Activated CD4-positive, alpha-beta T cell treated with anti-CD3 and anti-CD28 coated beads, Interleukin-2, Interleukin-6, amounts not matched to agents 100 ng/mL and 50 ng/mL, durations not matched to agents 16 hours and 8 hours (primary cell): ENCODE data around the gene SPEN.
"Not testable (repeated sequence)": the region's sequence is repeated elsewhere in the genome, so short reads cannot be mapped to it uniquely, and the experiment has no call there.

Experiments used
- DNase-seq: peaks from one replicate; pipeline ENCODE4 v3.0.0-alpha.2; 2020

SPEN gene

DNA sequence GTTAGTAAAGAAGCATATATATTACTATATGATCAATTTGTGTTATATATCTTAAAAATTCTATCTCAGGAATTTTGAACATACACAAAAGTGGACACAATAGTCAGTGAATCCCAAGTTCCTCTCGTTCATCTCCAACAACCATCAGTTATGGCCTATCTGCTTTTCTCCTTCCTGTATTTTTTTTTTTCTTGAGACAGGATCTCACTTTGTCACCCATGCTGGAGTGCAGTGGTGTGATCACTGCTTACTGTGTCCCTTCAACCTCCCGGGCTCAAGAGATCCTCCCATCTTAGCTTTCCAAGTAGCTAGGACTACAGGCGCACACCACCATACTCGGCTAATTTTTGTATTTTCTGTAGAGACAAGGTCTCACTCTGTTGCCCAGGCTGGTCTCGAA lies 9.4 kb downstream of the SPEN start:
- no peak for DNase-seq

DNA sequence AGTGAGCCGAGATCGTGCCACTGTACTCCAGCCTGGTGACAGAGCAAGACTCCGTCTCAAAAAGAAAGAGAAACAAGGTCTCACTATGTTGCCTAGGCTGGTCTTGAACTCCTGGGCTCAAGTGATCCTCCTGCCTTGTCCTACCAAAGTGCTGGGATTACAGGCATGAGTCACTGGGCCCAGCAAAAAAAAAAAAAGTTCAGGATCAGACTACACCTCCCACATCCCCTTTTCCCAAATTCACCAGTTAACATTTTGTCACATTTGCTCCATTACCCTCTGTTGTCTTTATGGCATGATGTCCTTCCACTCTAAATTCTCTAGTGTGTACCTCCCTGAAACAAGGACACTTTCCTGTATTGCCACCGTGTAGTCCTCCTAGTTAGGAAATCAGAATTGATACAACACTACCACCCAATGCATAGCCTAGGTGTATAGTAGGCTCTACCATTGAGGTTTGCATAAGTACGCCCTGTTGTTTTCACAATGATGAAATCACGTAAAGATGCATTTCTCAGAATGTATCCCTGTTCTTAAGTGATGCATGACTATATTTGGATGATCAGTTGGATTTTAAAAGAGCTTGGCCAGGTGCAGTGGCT lies 10.7 kb downstream of the SPEN start:
- DNase-seq, result no peak

DNA sequence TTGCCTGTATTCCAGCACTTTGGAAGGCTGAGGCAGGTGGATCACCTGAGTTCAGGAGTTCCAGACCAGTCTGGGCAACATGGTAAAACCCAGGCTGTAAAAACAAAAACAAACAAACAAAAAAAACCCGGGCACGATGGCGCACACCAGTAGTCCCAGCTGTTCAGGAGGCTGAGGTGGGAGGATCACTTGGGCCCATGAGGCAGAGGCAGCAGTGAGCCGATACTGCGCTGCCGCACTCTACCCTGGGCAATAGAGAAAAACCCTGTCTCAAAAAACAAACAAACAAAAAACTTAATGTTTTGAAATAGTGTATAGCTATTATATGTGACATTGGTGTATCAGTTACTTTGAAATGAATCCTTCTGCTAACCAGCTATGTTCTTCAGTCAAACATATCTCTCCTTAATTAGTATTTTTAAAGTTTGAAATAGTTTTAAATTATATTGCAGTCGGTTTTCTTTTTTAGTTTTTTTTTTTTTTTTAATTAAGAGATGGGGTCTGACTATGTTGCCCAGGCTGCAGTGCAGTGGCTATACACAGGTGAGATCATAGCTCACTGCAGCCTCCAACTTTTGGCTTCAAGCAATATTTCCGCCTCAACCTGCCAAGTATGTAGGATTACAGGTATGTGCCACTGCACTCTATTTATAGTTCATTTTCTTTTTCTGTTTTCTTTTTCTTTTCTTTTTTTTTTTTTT lies 11.3 kb downstream of the SPEN start:
- DNase-seq, result no peak

DNA sequence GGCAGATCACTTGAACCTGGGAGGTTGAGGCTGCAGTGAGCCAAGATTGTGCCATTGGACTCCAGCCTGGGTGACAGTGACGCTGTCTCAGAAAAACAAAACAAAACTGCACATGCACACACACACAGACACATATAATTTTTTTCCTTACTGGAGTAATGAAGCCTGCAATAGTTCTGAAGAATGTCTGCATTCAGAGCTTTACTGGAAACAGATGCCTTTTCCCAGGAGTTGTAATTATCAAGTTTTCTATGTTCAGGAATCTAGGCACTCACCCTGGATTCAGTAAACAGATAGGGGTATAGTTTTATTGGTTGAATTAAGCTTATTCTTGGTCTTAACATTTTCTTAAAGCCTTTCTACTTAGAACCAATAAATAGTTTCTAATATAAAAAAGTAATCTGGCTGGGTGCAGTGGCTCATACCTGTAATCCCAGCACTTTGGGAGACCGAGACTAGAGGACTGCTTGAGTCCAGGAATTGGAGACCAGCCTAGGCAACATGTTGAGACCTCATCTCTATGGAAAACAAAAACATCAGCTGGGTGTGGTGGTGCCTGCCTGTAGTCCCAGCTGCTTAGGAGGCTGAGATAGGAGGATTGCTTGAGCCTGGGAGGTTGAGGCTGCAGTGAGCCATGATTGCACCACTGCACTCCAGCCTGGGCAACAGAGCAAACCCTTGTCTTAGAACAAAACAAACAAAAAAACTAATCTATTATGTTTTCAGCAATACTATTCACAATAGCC lies 15.8 kb downstream of the SPEN start:
- no peak for DNase-seq

DNA sequence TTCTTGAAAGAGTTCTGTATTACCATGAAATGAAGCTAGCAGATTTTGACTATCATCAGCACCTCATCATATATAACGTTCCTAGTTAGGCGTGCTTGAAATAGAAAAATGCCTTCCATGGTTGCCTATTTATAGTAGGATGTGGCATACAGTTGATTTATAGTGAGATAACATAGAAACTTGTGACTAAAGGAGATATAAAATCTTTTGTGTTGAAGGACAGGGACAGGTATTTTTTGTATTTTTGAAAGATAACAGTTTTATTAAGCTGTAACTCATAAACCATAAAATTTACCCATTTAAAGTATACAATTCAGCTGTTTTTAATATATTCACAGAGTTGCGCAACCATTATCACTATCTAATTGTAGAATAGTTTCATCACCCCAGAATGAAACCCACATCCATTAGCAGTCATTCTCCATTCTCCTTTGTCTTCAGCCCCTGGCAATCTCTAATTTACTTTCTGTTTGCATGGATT lies 19.3 kb downstream of the SPEN start:
- DNase-seq, result no peak

DNA sequence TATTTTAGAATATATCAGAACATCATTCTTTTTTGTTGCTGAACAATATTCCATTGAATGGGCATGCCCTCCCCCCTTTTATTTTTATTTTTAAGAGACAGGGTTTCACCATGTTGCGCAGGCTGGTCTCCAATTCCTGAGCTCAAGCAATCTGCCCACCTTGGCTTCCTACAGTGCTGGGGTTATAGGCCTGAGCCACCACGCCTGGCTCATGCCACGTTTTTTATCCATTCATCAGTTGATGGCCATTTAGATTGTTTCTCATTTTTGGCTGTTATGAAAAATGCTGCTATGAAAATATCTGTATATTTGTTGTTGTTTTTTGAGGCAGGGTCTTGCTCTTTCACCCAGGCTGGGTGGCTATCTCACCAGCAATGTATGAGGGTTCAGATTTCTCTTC lies 19.8 kb downstream of the SPEN start:
- no peak for DNase-seq

DNA sequence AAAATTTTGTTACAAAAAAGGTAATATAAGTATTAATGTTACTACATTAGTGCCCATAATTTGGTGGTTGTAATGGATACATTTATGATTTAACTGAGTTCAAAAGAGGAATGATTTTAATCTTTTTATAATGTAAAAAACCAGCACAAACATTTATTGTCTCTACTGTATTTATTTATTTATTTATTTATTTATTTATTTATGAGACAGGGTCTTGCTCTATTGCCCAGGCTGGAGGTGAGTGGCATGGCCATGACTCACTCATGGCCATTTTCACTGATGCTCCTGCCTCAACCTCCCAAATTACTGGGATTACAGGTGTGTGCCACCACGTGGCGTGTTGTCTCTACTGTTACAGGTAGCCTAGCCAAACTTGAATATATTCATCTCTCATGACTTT lies 21.9 kb downstream of the SPEN start:
- DNase-seq, result no peak

DNA sequence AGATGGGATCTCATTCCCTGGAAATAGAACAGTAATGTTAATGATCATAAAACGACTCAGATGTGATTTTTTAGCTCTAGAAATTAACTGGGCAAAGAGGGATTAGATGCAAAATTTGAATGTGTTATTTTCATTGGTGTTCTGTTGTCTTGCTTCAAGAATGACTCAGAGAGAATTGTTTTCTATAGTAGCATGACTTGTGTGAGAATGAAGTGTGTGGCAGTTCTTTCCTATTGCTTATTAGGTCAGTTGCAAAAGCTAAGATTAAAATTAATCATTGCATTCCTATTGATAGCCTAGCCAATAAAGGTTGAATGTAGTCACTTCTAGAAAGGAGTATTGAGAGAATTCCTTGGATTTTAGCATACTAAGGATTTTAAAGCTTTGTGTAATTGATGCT lies 22.9 kb downstream of the SPEN start:
- DNase-seq, result no peak

DNA sequence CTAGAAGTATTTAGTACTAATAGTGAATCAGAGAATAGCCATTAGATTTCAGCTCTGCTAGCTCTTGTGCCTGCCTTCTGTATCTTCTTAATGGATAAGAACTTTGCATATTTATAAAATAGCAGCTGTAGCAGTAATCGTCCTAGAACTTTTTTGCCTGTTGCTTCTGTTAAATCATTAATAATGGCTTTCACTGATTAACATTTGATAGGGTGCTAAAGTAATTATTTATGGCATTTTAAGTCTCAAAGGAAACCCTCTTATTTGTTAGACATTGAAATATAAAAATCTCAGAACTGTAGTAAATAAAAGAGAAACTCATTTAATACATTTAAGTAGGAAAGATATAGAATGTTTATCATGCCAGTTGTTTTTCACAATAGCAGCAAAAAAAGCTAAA lies 27.0 kb downstream of the SPEN start:
- DNase-seq, result no peak

DNA sequence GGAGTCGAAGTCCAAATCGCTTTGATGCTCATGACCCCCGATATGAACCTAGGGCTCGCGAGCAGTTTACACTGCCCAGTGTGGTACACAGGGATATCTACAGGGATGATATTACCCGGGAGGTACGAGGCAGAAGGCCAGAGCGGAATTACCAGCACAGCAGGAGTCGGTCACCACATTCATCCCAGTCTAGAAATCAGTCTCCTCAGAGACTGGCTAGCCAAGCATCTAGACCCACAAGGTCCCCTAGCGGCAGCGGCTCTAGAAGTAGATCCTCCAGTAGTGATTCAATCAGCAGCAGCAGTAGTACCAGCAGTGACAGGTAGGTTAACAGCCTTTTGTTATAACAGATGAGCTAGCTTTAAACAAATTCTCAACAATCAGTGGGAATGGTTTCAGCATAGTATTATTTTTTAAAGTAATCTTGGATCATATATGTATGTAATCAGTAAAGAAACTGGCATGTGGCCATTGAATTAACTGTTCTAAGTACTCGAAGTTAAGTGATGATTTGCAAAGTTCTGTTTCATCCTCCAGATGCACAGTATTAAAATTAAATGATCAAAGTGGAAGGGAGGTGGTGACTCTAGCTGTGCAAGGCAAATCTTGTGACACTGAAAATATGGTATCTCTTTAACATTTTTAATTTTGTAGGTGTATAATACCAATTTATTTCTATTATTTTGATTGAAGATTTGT lies 29.0 kb downstream of the SPEN start:
- no peak for DNase-seq

DNA sequence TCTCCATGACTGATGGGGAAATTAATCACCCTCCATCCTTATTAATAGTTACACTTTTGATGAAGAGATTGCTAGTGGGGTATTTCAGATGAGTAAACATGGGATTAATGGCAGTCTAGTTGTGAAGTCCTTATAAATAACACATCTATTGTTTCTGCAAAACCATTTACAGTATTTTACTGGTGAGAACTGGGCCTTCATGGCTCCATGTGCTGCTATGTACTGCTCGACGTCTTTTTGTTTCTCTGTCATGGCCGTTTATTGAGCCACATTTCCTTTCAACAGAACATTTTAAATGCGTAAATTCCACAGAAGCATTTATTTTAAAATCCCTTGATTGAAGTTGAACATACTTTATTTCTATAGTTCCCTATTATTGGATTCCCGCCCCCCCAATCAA lies 34.5 kb downstream of the SPEN start:
- no peak for DNase-seq

DNA sequence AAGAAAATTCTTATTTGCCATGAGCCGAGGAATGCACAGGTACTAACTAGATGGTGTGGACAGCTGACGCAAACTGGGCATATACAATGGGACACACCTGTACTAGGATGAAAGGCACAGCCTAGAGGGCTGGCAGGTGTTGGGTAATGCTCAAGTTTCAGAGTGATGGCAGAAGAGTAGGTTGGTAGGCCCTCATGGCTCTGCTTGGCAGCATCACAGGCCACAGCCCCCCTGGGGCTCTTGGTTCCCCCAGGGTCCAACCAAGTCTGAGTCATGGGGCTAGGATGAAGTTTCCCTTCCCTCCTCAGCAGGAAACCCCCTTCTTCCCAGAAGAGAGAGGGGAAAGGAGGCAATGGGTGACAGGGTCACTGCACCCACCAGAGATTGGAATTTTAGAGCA lies 35.2 kb downstream of the SPEN start:
- DNase-seq, result no peak

DNA sequence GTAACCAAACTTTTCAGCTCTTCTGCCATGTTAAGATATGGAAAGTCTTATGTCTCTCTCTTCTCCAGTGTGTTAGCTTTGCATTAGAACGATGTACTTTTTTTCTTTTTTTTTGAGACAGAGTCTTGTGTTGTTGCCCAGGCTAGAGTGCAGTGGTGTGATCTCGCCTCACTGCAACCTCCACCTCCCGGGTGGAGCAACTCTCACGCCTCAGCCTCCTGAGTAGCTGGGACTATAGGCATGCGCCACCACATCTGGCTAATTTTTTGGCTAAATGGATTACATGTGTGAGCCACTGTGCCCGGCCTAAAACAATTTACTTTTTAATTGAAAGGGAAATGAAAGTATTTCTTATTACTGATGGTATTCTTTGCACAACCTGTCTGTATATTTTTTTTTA lies 35.8 kb downstream of the SPEN start:
- DNase-seq, result no peak

DNA sequence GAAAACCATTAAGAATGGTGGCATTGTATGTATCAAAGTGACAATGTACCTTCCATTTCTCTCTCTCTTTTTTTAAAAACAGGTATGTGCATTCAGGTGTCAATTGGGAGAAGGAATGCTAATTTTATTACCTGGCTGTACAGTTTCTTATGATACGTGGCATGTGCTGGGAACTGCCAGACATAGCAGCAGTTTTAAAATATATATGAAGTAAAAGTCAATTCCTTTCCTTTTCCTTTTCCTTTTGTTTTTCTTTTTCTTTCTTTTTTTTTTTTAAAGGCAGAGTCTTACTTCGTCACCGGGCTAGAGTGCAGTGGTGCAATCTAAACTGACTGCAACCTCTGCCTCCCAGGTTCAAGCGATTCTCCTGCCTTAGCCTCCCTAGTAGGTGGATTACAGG lies 37.0 kb downstream of the SPEN start:
- DNase-seq, result no peak

DNA sequence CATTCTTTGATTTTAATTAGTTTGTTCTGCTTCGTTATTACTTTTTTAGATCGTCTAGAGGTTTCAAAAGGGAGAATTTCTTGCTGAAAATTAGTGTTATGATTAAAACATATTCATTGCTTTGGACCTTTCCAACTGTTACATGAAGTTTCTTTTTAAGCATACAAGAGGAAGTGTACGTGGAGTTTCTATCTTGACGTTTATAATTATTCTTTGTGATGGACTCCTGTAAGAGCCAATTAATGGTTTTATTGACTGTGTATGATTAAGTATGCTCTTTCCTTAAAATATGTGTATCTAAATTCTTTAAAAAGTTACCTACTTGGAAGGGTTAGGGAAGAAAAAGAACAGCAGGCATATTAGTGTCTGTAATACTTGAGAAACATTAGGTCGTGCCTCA lies 37.8 kb downstream of the SPEN start:
- DNase-seq, result no peak

DNA sequence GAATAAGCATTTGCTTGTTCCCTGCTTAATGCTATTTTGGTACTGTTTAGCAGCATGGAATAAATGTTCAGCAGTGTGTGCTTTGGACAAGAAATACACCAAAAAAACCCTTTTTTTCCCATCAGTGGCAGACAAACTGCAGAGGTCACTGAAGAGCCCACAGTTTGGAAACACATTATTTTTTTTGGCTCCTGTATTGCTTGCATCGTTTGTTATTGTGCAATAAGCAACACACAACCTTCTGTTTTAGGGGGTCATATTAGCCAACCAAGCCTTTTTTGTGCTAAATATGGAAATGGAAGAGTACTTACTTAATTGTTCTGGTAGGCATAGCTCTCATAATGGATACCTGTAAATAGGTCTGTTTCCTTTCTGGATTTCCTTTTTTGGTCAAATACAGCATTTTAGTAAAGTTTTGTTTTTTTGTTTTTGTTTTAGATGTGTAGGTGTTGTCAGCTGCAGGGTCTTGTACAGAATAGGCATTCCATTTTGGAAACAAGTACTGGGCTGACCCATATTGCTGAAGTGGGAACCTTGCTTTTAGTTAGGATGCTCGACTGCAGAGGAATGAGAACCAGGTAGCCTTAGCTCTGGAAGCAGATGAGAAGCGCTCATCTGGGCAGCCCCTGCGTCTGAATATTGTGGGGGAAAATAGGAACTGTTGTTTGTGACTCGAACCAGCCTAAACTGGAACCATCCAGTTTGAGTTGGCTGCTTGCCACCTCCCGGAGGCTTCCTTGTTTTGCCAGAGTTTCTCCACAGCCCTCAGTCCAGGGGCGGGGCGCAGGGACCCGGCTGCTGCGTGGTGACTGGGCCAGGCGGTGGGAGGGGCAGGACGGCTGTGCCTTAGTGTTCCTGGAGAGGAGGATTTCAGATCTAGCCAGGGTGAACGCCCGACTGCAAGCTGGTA lies 38.4 kb downstream of the SPEN start:
- no peak for DNase-seq

DNA sequence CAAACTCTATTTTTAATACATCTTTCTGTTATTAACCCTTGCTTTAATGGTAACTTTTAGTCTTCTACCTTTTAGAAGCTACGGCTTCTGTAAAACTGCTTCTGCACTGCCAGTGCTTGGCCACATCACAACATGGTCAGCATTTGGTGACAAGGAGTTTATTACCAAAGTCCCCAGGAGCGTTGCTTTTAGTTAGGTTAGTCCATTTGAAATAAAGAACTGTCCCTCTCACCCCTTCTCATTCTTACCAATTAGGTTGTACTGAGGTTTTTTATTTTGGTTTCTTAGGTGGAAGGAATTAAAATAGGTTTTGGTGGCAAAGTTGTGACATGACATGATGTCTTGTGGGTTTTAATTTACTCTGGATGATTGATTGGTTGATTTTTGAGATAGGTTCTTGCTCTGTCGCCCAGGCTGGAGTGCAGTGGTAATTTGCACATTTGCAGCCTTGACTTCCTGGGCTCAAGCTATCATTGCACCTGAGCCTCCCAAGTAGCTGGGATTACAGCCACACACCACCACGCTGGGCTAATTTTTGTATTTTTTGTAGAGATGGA lies 39.2 kb downstream of the SPEN start:
- DNase-seq, result no peak

DNA sequence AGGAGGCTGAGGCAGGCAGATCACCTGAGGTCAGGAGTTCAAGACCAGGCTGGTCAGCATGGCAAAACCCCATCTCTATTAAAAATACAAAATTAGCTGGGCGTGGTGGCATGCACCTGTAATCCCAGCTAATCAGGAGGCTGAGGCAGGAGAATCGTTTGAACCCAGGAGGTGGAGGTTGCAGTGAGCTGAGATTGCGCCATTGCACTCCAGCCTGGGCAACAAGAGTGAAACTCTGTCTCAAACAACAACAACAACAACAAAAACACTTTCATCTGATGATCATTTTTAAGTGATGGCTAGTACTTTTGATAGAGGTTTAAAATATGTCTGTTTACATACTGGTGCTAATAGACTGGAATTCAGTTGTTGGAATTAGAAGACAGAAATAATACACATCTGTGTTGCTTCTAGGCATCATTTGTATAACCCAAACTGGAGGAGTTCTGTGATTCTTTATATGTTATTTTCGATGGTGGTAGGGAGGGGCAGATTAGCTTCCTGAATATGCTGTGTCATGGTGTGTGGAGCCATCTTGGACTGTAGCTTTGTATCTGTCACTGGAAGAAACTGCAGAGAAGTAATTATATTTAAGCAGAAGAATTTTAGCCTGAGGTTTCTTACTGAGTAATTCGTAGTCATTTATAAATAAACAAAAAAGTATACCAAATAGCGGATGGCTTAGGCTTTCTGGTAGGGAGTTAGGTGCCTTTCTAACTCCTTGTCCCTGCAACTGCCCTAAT lies 45.5 kb downstream of the SPEN start:
- DNase-seq, result not testable (repeated sequence)

DNA sequence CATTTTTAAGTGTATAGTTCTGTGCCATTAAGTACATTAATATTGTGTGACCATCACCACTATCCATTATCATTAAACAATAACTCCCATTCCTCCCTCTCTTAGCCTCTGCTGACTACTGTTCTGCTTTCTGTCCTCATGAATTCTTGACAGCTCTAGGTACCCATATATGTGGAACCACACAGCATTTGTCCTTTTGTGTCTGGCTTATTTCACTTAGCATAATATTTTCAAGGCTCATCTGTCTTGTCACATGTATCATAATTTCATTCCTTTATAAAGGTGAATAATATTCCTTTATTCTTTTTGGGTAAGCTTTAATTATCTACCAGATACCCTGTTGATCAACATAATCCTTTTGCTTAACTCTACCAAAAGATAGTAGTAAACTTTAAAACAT lies 47.7 kb downstream of the SPEN start:
- no peak for DNase-seq

DNA sequence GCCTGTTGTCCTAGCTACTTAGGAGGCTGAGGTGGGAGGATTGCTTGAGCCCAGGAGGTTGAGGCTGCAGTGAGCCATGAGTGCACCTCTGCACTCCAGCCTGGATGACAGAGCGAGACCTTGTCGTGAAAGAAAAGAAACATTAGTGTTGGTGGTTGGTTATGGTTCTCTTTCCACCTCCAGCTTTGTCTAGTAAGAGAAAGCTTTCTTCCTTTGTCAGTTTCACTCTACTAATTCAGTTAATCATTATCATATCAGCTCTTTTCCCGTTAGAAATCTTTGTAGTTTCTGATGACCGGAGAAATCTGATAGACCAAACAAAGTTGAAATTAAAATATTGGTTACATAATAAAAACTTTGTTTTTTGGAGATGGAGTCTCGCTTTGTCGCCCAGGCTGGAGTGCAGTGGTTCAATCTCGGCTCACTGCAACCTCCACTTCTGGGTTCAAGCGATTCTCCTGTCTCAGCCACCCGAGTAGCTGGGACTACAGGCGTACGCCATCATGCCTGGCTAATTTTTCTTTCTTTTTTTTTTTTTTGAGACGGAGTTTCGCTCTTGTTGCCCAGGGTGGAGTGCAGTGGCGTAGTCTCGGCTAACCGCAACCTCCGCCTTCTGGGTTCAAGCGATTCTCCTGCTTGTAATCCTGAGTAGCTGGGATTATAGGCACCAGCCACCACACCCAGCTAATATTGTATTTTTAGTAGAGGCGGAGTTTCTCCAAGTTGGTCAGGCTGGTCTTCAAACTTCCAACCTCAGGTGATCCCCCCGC lies 49.5 kb downstream of the SPEN start:
- not testable (repeated sequence) for DNase-seq

DNA sequence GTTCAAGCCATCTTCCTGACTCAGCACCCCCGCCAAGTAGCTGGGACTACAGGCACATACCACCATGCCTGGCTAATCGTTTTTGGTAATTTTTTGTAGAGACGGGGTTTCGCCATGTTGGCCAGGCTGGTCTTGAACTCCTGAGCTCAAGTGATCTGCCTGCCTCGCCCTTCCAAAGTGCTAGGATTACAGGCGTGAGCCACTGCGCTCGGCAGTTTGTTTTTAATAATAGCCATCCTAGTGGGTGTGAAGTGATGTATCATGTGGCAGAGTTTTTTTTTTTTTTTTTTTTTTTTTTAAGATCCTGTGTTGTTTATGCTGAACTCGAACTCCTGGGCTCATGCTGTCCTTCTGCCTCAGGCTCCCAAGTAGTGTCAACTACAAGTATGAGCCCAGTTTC lies 51.8 kb downstream of the SPEN start:
- DNase-seq, result no peak
